OCI-LY7 (cell line): Measurements from ENCODE around the gene AGTRAP. TPM values are rescaled to one million over a fixed set of nuclear protein-coding genes. Genes with fewer than 3 reads are reported as not detected.

Experiments
- BruUV-seq: library from RNA; stranded (reverse); fragments of 400-500 nt; replicated peaks from 2 replicates; lab custom pipeline; 2021; lab: Mats Ljungman, UMichigan
- CTCF ChIA-PET: fragments of 300-600 bp; sonication (Branson Sonifier 250); formaldehyde crosslinking; loops from one replicate; lab custom pipeline; 2022; ENCODE audit warnings: antibody characterized with exemption; ENCODE audit not compliant: unreplicated experiment; lab: Charles Lee
- POLR2A ChIA-PET: fragments of 300-600 bp; sonication (Branson Sonifier 250); formaldehyde crosslinking; loops from one replicate; lab custom pipeline; 2022; ENCODE audit warnings: antibody characterized with exemption; lab: Charles Lee
- DNase-seq: peaks from one replicate; pipeline ENCODE4 v3.0.0-alpha.2; 2015; ENCODE audit warnings: low spot score
- H2AFZ ChIP-seq: fragments of 200-600 bp; sonication (generic), shearing (Covaris generic); 2 replicates; pipeline ENCODE4 v1.6.1; 2014; ENCODE audit warnings: mild to moderate bottlenecking, antibody characterized with exemption, low read length, moderate library complexity
- H3K27ac ChIP-seq: fragments of 200-600 bp; sonication (generic); 2 replicates; pipeline ENCODE4 v1.5.1; 2014; ENCODE audit warnings: mixed run types, low read depth, mild to moderate bottlenecking, moderate library complexity, low read length, inconsistent platforms; ENCODE audit not compliant: poor library complexity, severe bottlenecking
- H3K36me3 ChIP-seq: fragments of 200-600 bp; sonication (generic); 2 replicates; pipeline ENCODE4 v1.6.1; 2014; ENCODE audit warnings: mild to moderate bottlenecking, antibody characterized with exemption, low read length, moderate library complexity, mixed read lengths; ENCODE audit not compliant: insufficient read depth
- H3K4me1 ChIP-seq: fragments of 200-600 bp; sonication (generic); 2 replicates; pipeline ENCODE4 v1.5.1; 2014; ENCODE audit warnings: mild to moderate bottlenecking, low read length; ENCODE audit not compliant: insufficient read depth, poor library complexity, severe bottlenecking
- H3K4me2 ChIP-seq: fragments of 200-600 bp; sonication (generic); 2 replicates; pipeline ENCODE4 v1.6.1; 2014; ENCODE audit warnings: mild to moderate bottlenecking, low read length
- H3K4me3 ChIP-seq: fragments of 200-600 bp; sonication (generic); 2 replicates; pipeline ENCODE4 v1.5.1; 2014; ENCODE audit warnings: mild to moderate bottlenecking, low read depth, low read length; ENCODE audit not compliant: poor library complexity, severe bottlenecking
- H3K79me2 ChIP-seq: fragments of 200-600 bp; sonication (generic); 2 replicates; pipeline ENCODE4 v1.6.1; 2016; ENCODE audit warnings: low read depth, mild to moderate bottlenecking, low read length, moderate library complexity, mixed read lengths; ENCODE audit not compliant: insufficient read depth
- H3K9me2 ChIP-seq: fragments of 200-600 bp; sonication (generic); 2 replicates; pipeline ENCODE4 v1.6.1; 2016; ENCODE audit warnings: mild to moderate bottlenecking, low read length, mixed read lengths; ENCODE audit not compliant: insufficient read depth
- H3K9me3 ChIP-seq: fragments of 200-600 bp; sonication (generic); 2 replicates; pipeline ENCODE4 v1.6.1; 2014; ENCODE audit warnings: mild to moderate bottlenecking, mixed run types, low read length, mixed read lengths
- H4K20me1 ChIP-seq: fragments of 200-600 bp; sonication (generic); 2 replicates; pipeline ENCODE4 v1.6.1; 2014; ENCODE audit warnings: mild to moderate bottlenecking, antibody characterized with exemption, low read length, moderate library complexity, mixed read lengths; ENCODE audit not compliant: insufficient read depth
- CTCF ChIP-seq: fragments of 200-600 bp; sonication (generic); conservative IDR thresholded peaks from 2 replicates; pipeline ENCODE4 v1.5.1; 2014; ENCODE audit warnings: mild to moderate bottlenecking, antibody characterized with exemption, low read length, moderate library complexity, mixed read lengths
- EZH2phosphoT487 ChIP-seq: fragments of 200-600 bp; sonication (generic); IDR thresholded peaks from 2 replicates; pipeline ENCODE4 v1.6.1; 2018; ENCODE audit warnings: low read depth, borderline replicate concordance, mild to moderate bottlenecking, mixed run types, antibody characterized with exemption, low read length, moderate library complexity, mixed read lengths
- intact Hi-C: fragments of 100-400 bp; cut with micrococcal nuclease; formaldehyde crosslinking; loops from one replicate; pipeline ENCODE4 v1.10.0; 2022; ENCODE audit not compliant: unreplicated experiment
- total RNA-seq, 2 experiments: library from RNA; depleted of rRNA in 1 of 2; stranded (reverse); fragments of >200 nt in 1 of 2; shearing (Covaris generic) in 1 of 2; gene quantifications; 2 replicates each; pipeline ENCODE4 v1.2.3, GENCODE V29; 2014 to 2022

AGTRAP gene
- total RNA-seq, 2 experiments from 2014 or later: 36.1 to 40.0 TPM

DNA sequence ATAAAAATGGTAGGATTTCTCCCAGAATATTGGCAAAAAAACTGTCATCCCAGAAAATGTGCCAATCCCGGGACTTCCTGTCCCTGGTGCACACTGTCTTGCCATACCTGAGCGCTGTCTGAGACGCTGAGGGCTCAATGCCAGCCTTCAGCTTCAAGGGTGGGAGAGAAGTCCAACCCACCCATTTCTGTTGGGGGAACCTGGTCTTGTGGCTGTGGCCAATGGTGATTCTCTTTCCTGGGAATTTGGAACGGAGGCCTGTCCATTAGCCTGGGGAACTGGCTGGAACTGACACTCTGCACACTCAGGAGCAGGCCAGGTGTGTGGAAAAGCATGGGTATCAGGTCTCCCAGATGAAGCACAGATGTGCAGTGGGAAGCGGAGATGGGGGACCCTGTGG lies 63.2 kb downstream of the AGTRAP start:
- ChIA-PET POLR2A (interaction anchor here (1.3 kb wide), 1 partner anchor 10 kb away, joined by 4 read pairs; no protein-coding TSS in a partner anchor), CTCF (no interaction called here)
- no peak overlapping the region for H3K4me2 ChIP-seq
- H3K36me3 ChIP-seq: peaks cover 72% of the 10 kb centered on the region
- no peak for DNase-seq
- peaks cover 21% of the 10 kb centered on the region for H3K4me1 ChIP-seq
- H3K9me3 ChIP-seq: no peaks in the 10 kb centered on the region
- no peak overlapping the region for H3K27ac ChIP-seq
- H3K4me3 ChIP-seq: no peak overlapping the region
- BruUV-seq: no TSS peak
- H3K79me2 ChIP-seq: peaks cover 17% of the 10 kb centered on the region; the same call in 1 of the 2 replicates
- H3K9me2 ChIP-seq: no peaks in the 10 kb centered on the region
- H2AFZ ChIP-seq: no peak overlapping the region
- intact Hi-C loops: no loop called here
- no peaks in the 10 kb centered on the region for H4K20me1 ChIP-seq
- TF ChIP-seq CTCF (no peak), EZH2phosphoT487 (no peak)

- no TSS peak for BruUV-seq
These were observed 64.0 kb downstream of the AGTRAP start for GRCh38 chr1:11799896-11800295.

More at GRCh38 chr1:11799896-11800295, 64.0 kb downstream of the AGTRAP start:
- no peak overlapping the region for H3K4me2 ChIP-seq
- no peaks in the 10 kb centered on the region for H3K9me3 ChIP-seq
- intact Hi-C loops: no loop called here
- H2AFZ ChIP-seq: no peak overlapping the region
- TF ChIP-seq CTCF: no peak
- TF ChIP-seq EZH2phosphoT487: no peak
- H3K79me2 ChIP-seq: peaks cover 25% of the 10 kb centered on the region
- H3K36me3 ChIP-seq: peaks cover 64% of the 10 kb centered on the region
- no peak overlapping the region for H3K4me3 ChIP-seq
- no peak for DNase-seq
- no peak overlapping the region for H3K27ac ChIP-seq
- peaks cover 29% of the 10 kb centered on the region for H3K4me1 ChIP-seq
- ChIA-PET POLR2A (no interaction called here), CTCF (no interaction called here)
- no peaks in the 10 kb centered on the region for H3K9me2 ChIP-seq
- no peaks in the 10 kb centered on the region for H4K20me1 ChIP-seq
